ENCODE data around the gene FYN. TPM values are rescaled to one million over a fixed set of nuclear protein-coding genes. Genes with fewer than 3 reads are reported as not detected.

The FYN gene
- total and polyA plus RNA-seq, 2 of the 8 experiments (the other 6 are each of a cell fraction or from before 2014, with no cell fraction given) = 46.8 to 97.2 TPM

- DNase-seq (ENCODE audit: low read depth in 1 of 2, low spot score in 2 of 2) (no peak), FAIRE-seq (no peak)
- TF ChIP-seq TBP (IDR thresholded peaks at IDR 0.05; ENCODE audit: low read depth, low read length) (no peak), ZNF274 (IDR thresholded peaks at IDR 0.05; ENCODE audit: borderline replicate concordance, extremely low read depth, low read length) (no peak), KDM5A (IDR thresholded peaks at IDR 0.05; ENCODE audit: low read length) (no peak), KDM1A (IDR thresholded peaks at IDR 0.05; ENCODE audit: borderline replicate concordance, low read length) (no peak), MAX (IDR thresholded peaks at IDR 0.05) (no peak), TAF7 (optimal IDR thresholded peaks at IDR 0.05; ENCODE audit: borderline replicate concordance, low read depth, low read length) (no peak), KDM4A (IDR thresholded peaks at IDR 0.05; ENCODE audit: low read depth, low read length, severe bottlenecking) (no peak), CHD1 (IDR thresholded peaks at IDR 0.05; ENCODE audit: low read depth, low read length) (no peak), CEBPB (IDR thresholded peaks at IDR 0.05; ENCODE audit: low read depth, low read length) (no peak), EZH2 (IDR thresholded peaks at IDR 0.05; ENCODE audit: low read depth, low read length, severe bottlenecking) (no peak)
- WGBS, 2 experiments (ENCODE audit: extremely low coverage in 1 of 2, insufficient coverage in 1 of 2, insufficient read length in 1 of 2, insufficient replicate concordance in 2 of 2, low coverage in 1 of 2, low lambda C conversion rate in 2 of 2, missing lambda C conversion rate in 1 of 2) = 90% methylated on average over 5 of the region's 5 CpGs; no CpG with 5 or more reads in 1 of the 2 experiments
- no peak overlapping the region for H4K8ac ChIP-seq (ENCODE audit: extremely low read depth, insufficient read depth, low read length)
- H3K9ac ChIP-seq (replicated peaks in 1 of 4; ENCODE audit: extremely low read depth in 1 of 4, low read depth in 3 of 4, low read length in 3 of 4) = no peak overlapping the region
- H3K4me1 ChIP-seq (replicated peaks in 1 of 4; ENCODE audit: control insufficient read depth in 3 of 4, insufficient read depth in 4 of 4, low read length in 3 of 4) = peaks cover 0 to 5% (median 0%) of the 10 kb centered on the region in 4 experiments; a peak in 3 of 7 replicates
- no peak overlapping the region for H3K56ac ChIP-seq (replicated peaks; ENCODE audit: insufficient read length, low read depth, low read length)
- H3K4ac ChIP-seq (replicated peaks; ENCODE audit: insufficient read length, low read depth, low read length) = no peak overlapping the region
- no peak overlapping the region for H3K27ac ChIP-seq (ENCODE audit: low read depth, low read length)
- H2BK5ac ChIP-seq (ENCODE audit: low read depth, low read length) = no peak overlapping the region
- no peak overlapping the region for H3K18ac ChIP-seq (ENCODE audit: extremely low read depth, low read length)
- no peaks in the 10 kb centered on the region for H3K9me3 ChIP-seq (ENCODE audit: insufficient read depth in 2 of 2, low read depth in 1 of 2, low read length in 1 of 2)
- no peak overlapping the region for H3K4me2 ChIP-seq (ENCODE audit: insufficient read depth in 1 of 2, low read depth in 2 of 2, low read length in 2 of 2)
- no peaks in the 10 kb centered on the region; a peak in 1 of 4 replicates for H3K79me2 ChIP-seq (ENCODE audit: control insufficient read depth in 1 of 2, insufficient read depth in 2 of 2, low read length in 2 of 2)
- H3K14ac ChIP-seq (ENCODE audit: insufficient read length) = no peak overlapping the region
- no peak overlapping the region for H4K91ac ChIP-seq (replicated peaks; ENCODE audit: insufficient read length, low read length)
- no peak overlapping the region for H2BK12ac ChIP-seq (ENCODE audit: low read depth, low read length)
- H4K5ac ChIP-seq (ENCODE audit: insufficient read length, low read depth, low read length) = no peak overlapping the region
- H3K4me3 ChIP-seq (ENCODE audit: extremely low read depth in 1 of 4, insufficient read depth in 2 of 4, low read depth in 3 of 4, low read length in 4 of 4) = no peak overlapping the region
- no peak overlapping the region for H2AFZ ChIP-seq (ENCODE audit: low read length)
- CTCF ChIA-PET (ENCODE audit: partially characterized antibody) = interaction anchor here (0.7 to 7.1 kb wide), 2 partner anchors 14 to 18 kb away, joined by 3 to 33 read pairs; no protein-coding TSS in a partner anchor
- H2BK120ac ChIP-seq (replicated peaks; ENCODE audit: low read depth, low read length) = no peak overlapping the region
- H3K79me1 ChIP-seq (ENCODE audit: low read depth, low read length) = no peaks in the 10 kb centered on the region; the same call in 1 of the 2 replicates
- H3K23me2 ChIP-seq (ENCODE audit: low read depth, low read length) = no peaks in the 10 kb centered on the region
- H2BK15ac ChIP-seq (ENCODE audit: low read length) = no peak overlapping the region
- no peak overlapping the region for H2BK20ac ChIP-seq (ENCODE audit: low read length)
- H3K36me3 ChIP-seq (ENCODE audit: control insufficient read depth in 2 of 4, insufficient read depth in 4 of 4, low read length in 3 of 4) = no peaks in the 10 kb centered on the region
- H3K23ac ChIP-seq (ENCODE audit: insufficient read length) = no peak overlapping the region
- H4K20me1 ChIP-seq (replicated peaks in 1 of 2; ENCODE audit: control insufficient read depth in 1 of 2, insufficient read depth in 2 of 2, low read length in 2 of 2) = no peaks in the 10 kb centered on the region
- no peak overlapping the region for H2AK5ac ChIP-seq (ENCODE audit: low read depth, low read length)
- POLR2A ChIA-PET (ENCODE audit: partially characterized antibody) = no interaction called here
- no peaks in the 10 kb centered on the region for H3K27me3 ChIP-seq (replicated peaks in 1 of 4; ENCODE audit: control insufficient read depth in 3 of 4, extremely low read depth in 1 of 4, insufficient read depth in 3 of 4, low read length in 3 of 4)
These were observed 131.9 kb downstream of the FYN start for GRCh38 chr6:111741177-111741952.
